Lower leg skin (tissue), 4 donors: ENCODE results near the gene ACTN4. TPM values are rescaled to one million over a fixed set of nuclear protein-coding genes. Genes with fewer than 3 reads are reported as not detected.

Experiments
- DNase-seq, 2 donors: peaks; one replicate each; pipeline ENCODE4 v3.0.0-alpha.2; 2019; ENCODE audit warnings: low spot score in 2 of 2
- H3K4me3 ChIP-seq: fragments of 200-600 bp; sonication (generic); 2 replicates; pipeline ENCODE4 v1.5.1; 2017; ENCODE audit warnings: mild to moderate bottlenecking, low read depth; ENCODE audit not compliant: poor library complexity, severe bottlenecking
- CTCF ChIP-seq, 3 donors: fragments of 450-650 bp; IDR thresholded peaks; one replicate each; pipeline ENCODE4 v1.5.1; 2016; ENCODE audit warnings: antibody characterized with exemption in 3 of 3, mild to moderate bottlenecking in 3 of 3, moderate library complexity in 2 of 3
- POLR2A ChIP-seq, 2 donors: fragments of 450-650 bp; IDR thresholded peaks; one replicate each; pipeline ENCODE4 v1.6.1; 2016 to 2017; ENCODE audit warnings: antibody characterized with exemption in 2 of 2, mild to moderate bottlenecking in 1 of 2, moderate library complexity in 1 of 2
- WGBS, 2 donors: methylation state at CpG; one replicate each; pipeline ENCODE4 v1.1.5; 2018; 5-methylcytosine and 5-hydroxymethylcytosine counted together
- intact Hi-C: fragments of 100-400 bp; cut with DNase I; formaldehyde crosslinking; loops from one replicate; pipeline ENCODE4 v1.15.0; 2023; ENCODE audit warnings: low total_unique reads
- total RNA-seq, 4 donors: library from RNA; depleted of rRNA; stranded (reverse); fragments of >200 nt; gene quantifications; one replicate each; pipeline ENCODE4 v1.1.0, GENCODE V29; 2016

The ACTN4 gene
- total RNA-seq, 4 donors from 2014 or later = 411 to 572 (median 469) TPM

- intact Hi-C loops = no loop called here
- no peak overlapping the region for H3K4me3 ChIP-seq
- TF ChIP-seq CTCF (IDR thresholded peaks at IDR 0.05) = no peak
- WGBS, 2 donors = 87 to 94% methylated on average over 11 of the region's 11 CpGs
- DNase-seq = no peak
Measured at GRCh38 chr19:38717855-38718254, 70.4 kb downstream of the ACTN4 start.

- intact Hi-C loops = no loop called here
- 50% methylated on average over 24 of the region's 24 CpGs for WGBS, 2 donors
- TF ChIP-seq POLR2A (IDR thresholded peaks at IDR 0.05) (no peak), CTCF (IDR thresholded peaks at IDR 0.05) (no peak)
- H3K4me3 ChIP-seq = no peak overlapping the region
- no peak for DNase-seq
Measured at GRCh38 chr19:38718747-38719543, 71.5 kb downstream of the ACTN4 start.

- no peak for DNase-seq
- H3K4me3 ChIP-seq = no peak overlapping the region
- intact Hi-C loops = loop anchor here (10.0 kb wide), 1 partner anchor 205 kb away; no protein-coding TSS in a partner anchor
- WGBS, 2 donors = 66 to 68% methylated on average over 24 of the region's 24 CpGs
- TF ChIP-seq CTCF (IDR thresholded peaks at IDR 0.05) (no peak), POLR2A (IDR thresholded peaks at IDR 0.05) (no peak)
Measured at GRCh38 chr19:38719761-38720558, 72.5 kb downstream of the ACTN4 start.

GRCh38 chr19:38720559-38721236 is 73.2 kb downstream of the ACTN4 start:
- TF ChIP-seq CTCF (IDR thresholded peaks at IDR 0.05) (no peak), POLR2A (IDR thresholded peaks at IDR 0.05) (no peak)
- WGBS, 2 donors = 92 to 93% methylated on average over 14 to 15 of the region's 15 CpGs
- intact Hi-C loops = loop anchor here (10.0 kb wide), 1 partner anchor 204 kb away; no protein-coding TSS in a partner anchor
- H3K4me3 ChIP-seq = no peak overlapping the region
- no peak for DNase-seq

- intact Hi-C loops = loop anchor here (10.0 kb wide), 1 partner anchor 203 kb away; no protein-coding TSS in a partner anchor
- TF ChIP-seq CTCF (IDR thresholded peaks at IDR 0.05) (no peak), POLR2A (IDR thresholded peaks at IDR 0.05) (no peak)
- WGBS, 2 donors = 80 to 100% methylated on average over 2 to 20 of the region's 20 CpGs
- no peak overlapping the region for H3K4me3 ChIP-seq
- DNase-seq = no peak
Measured at GRCh38 chr19:38721496-38721895, 74.0 kb downstream of the ACTN4 start.
